Measurements from ENCODE around the gene C1orf159.
A peak's percentile ranks its signal among the peaks of the same experiment; 100 is the strongest.

Gene C1orf159

DNA sequence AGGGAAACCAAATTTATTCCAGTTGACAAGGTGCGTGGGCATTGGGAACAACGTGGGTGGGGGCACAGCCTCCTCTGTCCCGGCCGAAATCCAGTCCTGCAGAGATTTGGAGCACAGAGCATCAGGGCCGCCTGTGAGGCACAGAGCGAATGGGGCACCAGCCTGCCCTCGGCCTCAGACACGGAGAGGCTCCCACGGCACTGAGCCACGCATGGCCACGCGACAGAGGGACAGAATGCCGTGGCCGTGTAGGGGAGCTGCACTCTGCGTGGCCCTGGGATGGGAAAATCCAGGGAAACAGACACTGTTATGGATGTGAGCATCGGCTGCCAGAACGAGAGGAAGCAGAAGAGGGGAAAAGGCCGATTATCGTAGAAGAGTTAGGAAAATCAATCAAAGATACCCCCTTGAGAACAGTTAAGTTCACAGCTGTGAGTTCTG lies 13.5 kb upstream of the C1orf159 start:
- H2BK12ac ChIP-seq (ENCODE audit: low read length in 2 of 2): no peak overlapping the region
- 90% methylated on average over 19 of the region's 19 CpGs for WGBS
- peak overlapping the region; percentile 29 for H2AK5ac ChIP-seq (ENCODE audit: low read length, severe bottlenecking)
- H3K9ac ChIP-seq (ENCODE audit: low read length): no peak overlapping the region
- no peak overlapping the region for H3K4me3 ChIP-seq (ENCODE audit: insufficient read depth in 1 of 2, low read depth in 1 of 2, low read length in 2 of 2)
- H2BK5ac ChIP-seq (ENCODE audit: low read depth, low read length, poor library complexity, severe bottlenecking): no peak overlapping the region
- H3K9me3 ChIP-seq (ENCODE audit: control insufficient read depth, low read length): no peaks in the 10 kb centered on the region
- H3K4ac ChIP-seq (ENCODE audit: low read depth in 1 of 2, low read length in 2 of 2): no peak overlapping the region
- peak overlapping the region; percentile 60 for H3K4me2 ChIP-seq (ENCODE audit: low read length, poor library complexity, severe bottlenecking)
- peaks cover 54% of the 10 kb centered on the region for H3K4me1 ChIP-seq (ENCODE audit: control insufficient read depth, insufficient read depth, low read depth, low read length)
- peak overlapping the region; percentile 69 for H4K91ac ChIP-seq (ENCODE audit: low read length)
- no peak overlapping the region for H3K18ac ChIP-seq (ENCODE audit: low read depth in 1 of 2, low read length in 2 of 2)
- H2BK15ac ChIP-seq (ENCODE audit: low read depth, poor library complexity, severe bottlenecking): no peak overlapping the region
- H3K23ac ChIP-seq (ENCODE audit: low read length in 2 of 2): no peak overlapping the region
- H3K27ac ChIP-seq (ENCODE audit: low read length, poor library complexity, severe bottlenecking): no peak overlapping the region
- H2BK120ac ChIP-seq (ENCODE audit: low read depth, low read length): no peak overlapping the region
- peaks cover 0 to 49% of the 10 kb centered on the region in 2 experiments for H3K27me3 ChIP-seq (ENCODE audit: control insufficient read depth in 1 of 2, insufficient read depth in 1 of 2, low read length in 2 of 2)
- H3K79me1 ChIP-seq (replicated peaks; ENCODE audit: low read length, poor library complexity, severe bottlenecking): peaks cover 5% of the 10 kb centered on the region
- H4K8ac ChIP-seq (ENCODE audit: low read length): peak overlapping the region; percentile 36
- H3K36me3 ChIP-seq (ENCODE audit: control insufficient read depth in 1 of 2, insufficient read depth in 2 of 2, low read depth in 1 of 2, low read length in 2 of 2): peaks cover 0 to 10% of the 10 kb centered on the region in 2 experiments
- H3K14ac ChIP-seq (ENCODE audit: low read length in 2 of 2): no peak overlapping the region
- no peak overlapping the region for H2AFZ ChIP-seq (ENCODE audit: low read depth, low read length)
- DNase-seq: no peak

DNA sequence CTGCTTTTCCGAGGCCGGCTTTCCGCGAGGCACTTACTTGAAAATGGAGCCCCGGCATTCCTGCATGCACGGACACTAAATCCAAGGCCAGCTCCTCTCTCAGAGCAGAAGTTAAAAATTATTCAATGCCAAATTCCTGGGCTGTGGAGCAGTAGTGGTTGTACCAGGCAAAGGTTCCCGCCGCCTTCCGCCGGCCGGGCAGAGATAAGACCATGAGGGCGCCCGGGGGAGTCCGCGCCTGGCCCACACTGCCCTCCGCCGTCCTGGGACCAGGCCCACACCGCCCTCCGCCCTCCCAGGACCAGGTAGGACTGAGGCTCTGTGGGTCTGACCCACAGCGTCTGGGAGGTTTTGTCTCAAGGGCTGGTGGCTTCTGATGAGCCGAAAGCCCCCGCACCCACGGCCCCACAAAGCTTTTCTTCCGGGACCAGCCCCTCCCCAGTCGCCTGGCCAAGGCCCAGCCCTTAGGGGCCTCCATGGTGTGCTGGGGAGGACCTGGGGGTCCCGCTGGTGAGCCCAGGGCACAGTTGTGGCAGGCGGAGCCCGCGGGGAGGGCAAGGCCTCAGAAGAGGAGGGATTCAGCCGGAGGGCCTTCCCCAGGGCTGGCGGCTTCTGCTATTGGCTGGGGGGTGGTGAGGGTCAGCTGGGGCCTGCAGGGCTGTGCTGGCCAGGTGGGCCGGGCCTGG lies 12.7 kb upstream of the C1orf159 start:
- H3K4me2 ChIP-seq (ENCODE audit: low read length, poor library complexity, severe bottlenecking): peak overlapping the region; percentile 60
- H2BK5ac ChIP-seq (ENCODE audit: low read depth, low read length, poor library complexity, severe bottlenecking): peak overlapping the region; percentile 48
- peak overlapping the region; percentile 29 for H2AK5ac ChIP-seq (ENCODE audit: low read length, severe bottlenecking)
- H3K4ac ChIP-seq (ENCODE audit: low read depth in 1 of 2, low read length in 2 of 2): no peak overlapping the region
- H2AFZ ChIP-seq (ENCODE audit: low read depth, low read length): no peak overlapping the region
- no peak for DNase-seq
- no peaks in the 10 kb centered on the region for H3K9me3 ChIP-seq (ENCODE audit: control insufficient read depth, low read length)
- no peak overlapping the region for H3K18ac ChIP-seq (ENCODE audit: low read depth in 1 of 2, low read length in 2 of 2)
- H3K27me3 ChIP-seq (ENCODE audit: control insufficient read depth in 1 of 2, insufficient read depth in 1 of 2, low read length in 2 of 2): peaks cover 0 to 50% of the 10 kb centered on the region in 2 experiments
- no peak overlapping the region for H4K8ac ChIP-seq (ENCODE audit: low read length)
- no peak overlapping the region for H3K9ac ChIP-seq (ENCODE audit: low read length)
- no peak overlapping the region for H3K14ac ChIP-seq (ENCODE audit: low read length in 2 of 2)
- H3K4me1 ChIP-seq (ENCODE audit: control insufficient read depth, insufficient read depth, low read depth, low read length): peaks cover 53% of the 10 kb centered on the region
- no peak overlapping the region for H2BK120ac ChIP-seq (ENCODE audit: low read depth, low read length)
- peak overlapping the region; percentile 38 for H3K27ac ChIP-seq (ENCODE audit: low read length, poor library complexity, severe bottlenecking)
- H3K4me3 ChIP-seq (ENCODE audit: insufficient read depth in 1 of 2, low read depth in 1 of 2, low read length in 2 of 2): peak overlapping the region in 1 of 2 experiments; percentile 42
- 86% methylated on average over 32 of the region's 32 CpGs for WGBS
- H3K23ac ChIP-seq (ENCODE audit: low read length in 2 of 2): no peak overlapping the region
- H3K36me3 ChIP-seq (ENCODE audit: control insufficient read depth in 1 of 2, insufficient read depth in 2 of 2, low read depth in 1 of 2, low read length in 2 of 2): peaks cover 0 to 13% of the 10 kb centered on the region in 2 experiments
- H2BK15ac ChIP-seq (ENCODE audit: low read depth, poor library complexity, severe bottlenecking): no peak overlapping the region
- peaks cover 5% of the 10 kb centered on the region for H3K79me1 ChIP-seq (replicated peaks; ENCODE audit: low read length, poor library complexity, severe bottlenecking)
- H4K91ac ChIP-seq (ENCODE audit: low read length): no peak overlapping the region
- no peak overlapping the region for H2BK12ac ChIP-seq (ENCODE audit: low read length in 2 of 2)

DNA sequence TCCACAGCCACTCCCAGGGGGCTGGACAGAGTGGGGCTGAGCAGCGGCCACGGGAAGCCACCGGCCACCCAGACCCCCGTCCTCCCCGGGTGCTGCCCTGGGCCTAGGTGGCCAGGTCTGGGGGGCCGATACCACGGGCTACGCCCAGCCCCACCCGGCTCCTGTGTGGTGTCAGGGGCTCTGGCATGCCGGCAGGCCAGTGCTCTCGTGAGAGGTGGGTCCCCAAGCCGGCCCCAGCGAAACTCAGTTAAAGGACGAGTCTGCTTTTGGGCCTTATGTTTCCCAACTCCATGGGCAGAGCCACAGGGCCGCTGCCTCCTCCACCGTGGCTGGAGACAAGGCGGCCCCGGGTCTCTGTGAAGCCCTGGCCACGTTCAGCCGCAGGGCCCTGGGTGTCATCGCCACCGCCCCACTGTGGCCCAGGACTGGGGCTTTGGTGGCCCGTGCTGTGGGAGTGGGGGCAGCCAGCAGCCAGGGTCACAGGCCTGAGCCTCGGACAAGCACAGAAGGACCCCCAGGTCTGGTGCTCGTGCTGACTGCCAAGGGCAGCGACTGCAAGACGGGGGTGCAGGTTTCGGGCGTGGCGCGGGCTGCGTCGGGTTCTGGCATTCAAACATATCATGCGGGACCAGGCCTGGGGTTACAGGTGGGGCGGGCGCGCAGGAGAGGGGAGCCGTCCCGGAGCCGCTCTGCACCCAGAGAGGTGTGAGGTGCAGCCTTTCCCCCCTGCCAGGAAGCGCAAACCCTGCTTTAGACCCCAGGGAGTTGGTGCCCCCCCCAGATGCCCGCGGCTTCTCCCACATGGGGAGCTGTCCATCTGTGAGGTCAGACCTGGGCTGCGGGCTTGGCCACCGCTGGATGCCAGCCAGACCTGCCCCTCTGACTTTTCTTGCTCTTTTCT lies 11.9 kb upstream of the C1orf159 start:
- Histone ChIP-seq H3K4me2 (ENCODE audit: low read length, poor library complexity, severe bottlenecking) (peak overlapping the region; percentile 60), H3K27me3 (ENCODE audit: control insufficient read depth in 1 of 2, insufficient read depth in 1 of 2, low read length in 2 of 2) (peaks cover 0 to 50% of the 10 kb centered on the region in 2 experiments), H3K9me3 (ENCODE audit: control insufficient read depth, low read length) (no peaks in the 10 kb centered on the region), H3K27ac (ENCODE audit: low read length, poor library complexity, severe bottlenecking) (peak overlapping the region; percentile 36), H2BK120ac (ENCODE audit: low read depth, low read length) (no peak overlapping the region), H3K4ac (ENCODE audit: low read depth in 1 of 2, low read length in 2 of 2) (no peak overlapping the region), H2BK5ac (ENCODE audit: low read depth, low read length, poor library complexity, severe bottlenecking) (peak overlapping the region; percentile 12), H4K8ac (ENCODE audit: low read length) (no peak overlapping the region), H2AK5ac (ENCODE audit: low read length, severe bottlenecking) (peak overlapping the region; percentile 95), H3K23ac (ENCODE audit: low read length in 2 of 2) (no peak overlapping the region), H3K9ac (ENCODE audit: low read length) (no peak overlapping the region), H3K36me3 (ENCODE audit: control insufficient read depth in 1 of 2, insufficient read depth in 2 of 2, low read depth in 1 of 2, low read length in 2 of 2) (peaks cover 0 to 12% of the 10 kb centered on the region in 2 experiments), H4K91ac (ENCODE audit: low read length) (no peak overlapping the region), H2BK12ac (ENCODE audit: low read length in 2 of 2) (no peak overlapping the region), H3K14ac (ENCODE audit: low read length in 2 of 2) (no peak overlapping the region), H2BK15ac (ENCODE audit: low read depth, poor library complexity, severe bottlenecking) (no peak overlapping the region), H3K4me3 (ENCODE audit: insufficient read depth in 1 of 2, low read depth in 1 of 2, low read length in 2 of 2) (no peak overlapping the region), H2AFZ (ENCODE audit: low read depth, low read length) (no peak overlapping the region), H3K4me1 (ENCODE audit: control insufficient read depth, insufficient read depth, low read depth, low read length) (peaks cover 53% of the 10 kb centered on the region), H3K79me1 (replicated peaks; ENCODE audit: low read length, poor library complexity, severe bottlenecking) (peaks cover 4% of the 10 kb centered on the region), H3K18ac (ENCODE audit: low read depth in 1 of 2, low read length in 2 of 2) (no peak overlapping the region)
- no peak for DNase-seq
- 91% methylated on average over 45 of the region's 45 CpGs for WGBS

DNA sequence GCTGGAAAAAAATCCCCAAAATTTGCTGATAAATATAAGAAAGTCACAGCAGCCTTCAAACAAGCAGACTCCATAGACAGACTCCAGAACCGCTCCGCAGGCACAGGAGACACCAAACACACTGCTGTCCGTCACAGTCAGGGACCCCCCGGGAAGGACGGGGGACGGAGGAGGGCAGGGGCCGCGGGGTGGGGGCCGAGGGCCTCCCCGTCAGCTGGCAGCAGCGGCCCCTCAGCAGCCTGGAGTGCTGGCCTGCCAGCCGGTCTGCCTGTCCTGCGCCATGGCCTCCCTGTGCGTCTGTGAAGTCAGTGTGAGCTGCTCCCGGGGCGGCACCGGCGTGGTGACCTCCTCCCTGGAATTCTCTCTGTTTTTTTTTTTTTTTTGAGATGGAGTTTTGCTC lies 10.1 kb upstream of the C1orf159 start:
- Histone ChIP-seq H2BK12ac (ENCODE audit: low read length in 2 of 2) (no peak overlapping the region), H3K9me3 (ENCODE audit: control insufficient read depth, low read length) (no peaks in the 10 kb centered on the region), H3K9ac (ENCODE audit: low read length) (no peak overlapping the region), H3K27me3 (ENCODE audit: control insufficient read depth in 1 of 2, insufficient read depth in 1 of 2, low read length in 2 of 2) (peaks cover 0 to 40% of the 10 kb centered on the region in 2 experiments), H3K23ac (ENCODE audit: low read length in 2 of 2) (no peak overlapping the region), H3K4me2 (ENCODE audit: low read length, poor library complexity, severe bottlenecking) (no peak overlapping the region), H2AFZ (ENCODE audit: low read depth, low read length) (no peak overlapping the region), H4K91ac (ENCODE audit: low read length) (no peak overlapping the region), H3K36me3 (ENCODE audit: control insufficient read depth in 1 of 2, insufficient read depth in 2 of 2, low read depth in 1 of 2, low read length in 2 of 2) (peaks cover 0 to 7% of the 10 kb centered on the region in 2 experiments), H2AK5ac (ENCODE audit: low read length, severe bottlenecking) (peak overlapping the region; percentile 15), H2BK5ac (ENCODE audit: low read depth, low read length, poor library complexity, severe bottlenecking) (no peak overlapping the region), H2BK15ac (ENCODE audit: low read depth, poor library complexity, severe bottlenecking) (no peak overlapping the region), H3K79me1 (replicated peaks; ENCODE audit: low read length, poor library complexity, severe bottlenecking) (no peaks in the 10 kb centered on the region), H3K18ac (ENCODE audit: low read depth in 1 of 2, low read length in 2 of 2) (no peak overlapping the region), H3K4me1 (ENCODE audit: control insufficient read depth, insufficient read depth, low read depth, low read length) (peaks cover 52% of the 10 kb centered on the region), H3K14ac (ENCODE audit: low read length in 2 of 2) (no peak overlapping the region), H3K4me3 (ENCODE audit: insufficient read depth in 1 of 2, low read depth in 1 of 2, low read length in 2 of 2) (no peak overlapping the region), H3K27ac (ENCODE audit: low read length, poor library complexity, severe bottlenecking) (no peak overlapping the region), H4K8ac (ENCODE audit: low read length) (no peak overlapping the region), H2BK120ac (ENCODE audit: low read depth, low read length) (no peak overlapping the region), H3K4ac (ENCODE audit: low read depth in 1 of 2, low read length in 2 of 2) (no peak overlapping the region)
- WGBS: 85% methylated on average over 18 of the region's 18 CpGs
- no peak for DNase-seq
